Ovary (tissue), 3 donors: ENCODE results near the gene UNC13D.

ENCODE experiments used
- CTCF ChIP-seq, 3 donors: fragments of 450-650 bp in 2 of 3; fragments of 200-600 bp in 1 of 3; IDR thresholded peaks; one replicate each; pipeline versions ENCODE4 v1.5.1 to v1.8.0; 2016 to 2022; ENCODE audit warnings: antibody characterized with exemption in 3 of 3, mild to moderate bottlenecking in 1 of 3
- EP300 ChIP-seq: sonication (generic); formaldehyde crosslinking; IDR thresholded peaks from one replicate; pipeline ENCODE4 v1.6.1; 2017; ENCODE audit warnings: antibody characterized with exemption
- POLR2A ChIP-seq: fragments of 450-650 bp; IDR thresholded peaks from one replicate; pipeline ENCODE4 v1.6.1; 2017; ENCODE audit warnings: antibody characterized with exemption, mild to moderate bottlenecking, moderate library complexity
- donor health status: DM: no; HTN: no; CAD: no.

DNA sequence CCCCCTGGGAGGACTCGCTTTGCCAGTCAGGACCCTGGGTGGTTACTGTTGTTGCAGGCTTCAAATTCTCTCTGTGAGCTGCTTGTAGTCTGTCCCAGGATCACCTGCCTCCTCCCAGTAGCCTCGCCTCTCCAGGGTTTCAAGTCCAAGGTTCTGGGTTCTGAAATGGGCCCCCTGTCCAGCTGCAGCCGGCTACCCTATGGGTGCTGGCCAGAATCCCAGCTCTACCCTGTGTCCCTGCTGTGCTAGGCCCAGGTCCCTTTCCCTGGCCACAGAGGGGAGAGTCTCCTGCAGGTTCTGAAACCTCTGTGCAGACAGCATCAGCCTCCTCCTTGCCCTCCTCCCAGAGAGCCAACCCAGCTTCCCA lies 21.4 kb downstream of the UNC13D start:
- TF ChIP-seq CTCF (IDR thresholded peaks at IDR 0.05): no peak
- no peak for TF ChIP-seq EP300
- TF ChIP-seq POLR2A: no peak
